ENCODE data around the gene CTNS.

CTNS gene

DNA sequence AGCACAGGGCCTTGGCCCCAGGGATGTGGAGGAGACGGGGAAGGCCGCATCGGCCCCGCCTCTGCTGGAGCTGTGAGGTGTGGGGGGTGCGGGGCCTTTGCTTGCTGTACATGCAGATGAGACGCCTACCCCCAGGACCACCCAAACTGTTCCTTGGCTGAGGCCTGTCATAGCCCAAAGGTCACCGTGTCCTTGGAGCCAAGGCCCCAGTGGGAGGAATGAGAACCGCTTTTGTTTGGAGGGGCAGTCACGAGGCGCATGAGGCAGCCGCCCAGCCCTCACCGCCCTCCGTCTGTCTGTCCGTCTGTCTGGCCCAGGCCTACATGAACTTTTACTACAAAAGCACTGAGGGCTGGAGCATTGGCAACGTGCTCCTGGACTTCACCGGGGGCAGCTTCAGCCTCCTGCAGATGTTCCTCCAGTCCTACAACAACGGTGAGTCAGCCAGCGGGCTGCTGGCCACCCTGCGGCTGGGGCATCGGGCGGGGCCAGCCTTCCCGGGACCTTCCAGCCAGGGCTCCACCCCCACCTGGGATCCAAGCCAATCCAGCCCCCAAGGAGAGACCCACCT, 23.1 kb downstream of the CTNS start:
- DNase-seq = no peak

- no peak for DNase-seq
These were observed 23.8 kb downstream of the CTNS start for GRCh38 chr17:3660311-3660891.

- no peak for DNase-seq
These were observed 26.8 kb downstream of the CTNS start for GRCh38 chr17:3663102-3664011.

- DNase-seq = no peak
These were observed 29.3 kb downstream of the CTNS start for GRCh38 chr17:3665834-3666233.

GRCh38 chr17:3666516-3666915, 30.0 kb downstream of the CTNS start:
- DNase-seq = no peak

GRCh38 chr17:3667366-3668278, 31.1 kb downstream of the CTNS start:
- no peak for DNase-seq

DNA sequence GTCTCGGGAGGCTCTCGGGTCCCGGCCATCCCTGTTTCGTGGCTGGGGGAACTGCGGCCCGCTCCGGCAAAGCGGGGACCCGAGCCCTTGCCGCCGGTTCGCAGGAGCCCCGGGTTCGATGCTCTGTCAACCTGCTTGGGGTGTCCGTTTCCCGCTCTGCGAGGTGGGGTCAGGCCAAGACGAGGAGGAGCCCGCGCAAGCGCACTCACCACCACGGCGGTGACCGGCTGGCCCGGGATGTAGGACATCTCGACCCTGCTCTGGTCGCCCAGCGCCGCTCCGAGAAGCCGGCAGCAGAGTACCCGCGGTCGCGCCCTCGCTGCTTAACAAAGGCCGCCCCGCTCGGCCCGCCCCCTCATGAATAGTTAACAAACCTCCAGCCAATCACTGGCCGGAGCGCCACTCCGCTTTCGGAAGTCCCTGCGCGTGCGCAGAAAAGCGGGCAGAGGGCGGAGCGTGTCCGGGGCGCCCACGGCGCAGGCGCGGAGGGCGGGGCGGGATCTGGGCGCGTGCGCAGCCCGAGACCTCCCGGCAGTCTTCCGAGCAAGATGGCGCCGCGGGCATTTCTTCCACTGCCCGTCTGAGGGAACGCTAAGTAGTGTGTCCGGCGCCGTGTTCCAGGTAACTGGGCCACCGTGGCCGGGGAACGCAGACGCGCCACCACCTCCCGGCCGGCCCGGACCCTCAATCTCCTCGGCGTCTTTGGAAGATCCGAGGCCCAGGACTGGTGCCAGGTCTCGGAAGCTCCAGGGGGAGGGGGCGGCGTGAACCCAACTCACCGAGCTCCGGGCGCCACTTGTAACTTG, 31.9 kb downstream of the CTNS start, which contains the start of the genes EMC6 and TAX1BP3:
Gene EMC6 (plus strand): TSS at position 534 of the 806 bp plus-strand sequence. CDS start 335 bp downstream, outside the sequence.
Gene TAX1BP3 (minus strand): TSS at position 300 of the 806 bp plus-strand sequence. CDS start 52 bp downstream, at position 248.
- peak; percentile 96 for DNase-seq

DNA sequence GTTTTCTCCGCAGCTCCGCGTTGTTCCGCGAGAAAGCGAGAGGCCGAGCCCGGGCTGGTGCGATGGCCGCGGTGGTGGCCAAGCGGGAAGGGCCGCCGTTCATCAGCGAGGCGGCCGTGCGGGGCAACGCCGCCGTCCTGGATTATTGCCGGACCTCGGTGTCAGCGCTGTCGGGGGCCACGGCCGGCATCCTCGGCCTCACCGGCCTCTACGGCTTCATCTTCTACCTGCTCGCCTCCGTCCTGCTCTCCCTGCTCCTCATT, 32.5 kb downstream of the CTNS start:
- DNase-seq = no peak

GRCh38 chr17:3669548-3669947, 33.0 kb downstream of the CTNS start:
- no peak for DNase-seq

GRCh38 chr17:3672571-3672970, 36.0 kb downstream of the CTNS start:
- no peak for DNase-seq

- no peak for DNase-seq
These were observed 39.3 kb downstream of the CTNS start for GRCh38 chr17:3675886-3676285.

DNA sequence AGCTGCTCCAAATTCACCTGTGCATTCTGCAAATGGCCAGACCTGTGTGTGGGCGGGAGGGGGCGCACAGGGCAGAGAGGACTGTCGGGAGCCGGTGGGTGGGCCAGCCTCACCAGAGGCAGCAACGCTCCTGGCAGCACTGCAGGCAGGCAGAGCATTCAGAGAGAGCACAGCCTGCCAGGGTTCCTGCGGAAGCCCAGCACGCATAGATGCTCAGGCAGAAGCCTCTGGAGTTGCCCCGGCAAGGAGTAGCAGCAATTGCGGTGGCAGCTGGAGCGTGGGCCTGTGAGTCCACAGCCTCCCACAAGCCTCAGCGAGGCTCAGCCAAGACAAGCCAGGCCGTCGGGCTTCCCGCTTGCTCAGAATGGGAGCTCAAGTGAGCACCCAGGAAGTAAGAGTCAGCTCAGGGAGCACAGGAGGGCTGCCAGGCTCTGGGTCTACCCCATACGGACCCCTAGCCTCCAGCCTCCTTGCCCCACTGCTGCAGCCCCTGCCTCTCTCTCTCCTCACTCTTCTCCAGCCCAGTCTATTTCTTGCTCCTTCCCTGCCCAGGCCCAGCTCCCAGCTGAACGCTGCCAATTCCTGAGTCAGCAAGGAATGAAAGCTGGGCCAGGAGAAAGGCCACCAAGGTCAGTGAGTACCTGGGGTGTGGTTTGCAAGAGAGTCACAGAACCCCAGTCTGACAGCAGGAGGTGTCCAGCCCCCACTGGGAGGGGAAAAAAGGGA, 41.7 kb downstream of the CTNS start:
- DNase-seq = no peak

GRCh38 chr17:3678821-3679530, 42.4 kb downstream of the CTNS start:
- DNase-seq = no peak

DNA sequence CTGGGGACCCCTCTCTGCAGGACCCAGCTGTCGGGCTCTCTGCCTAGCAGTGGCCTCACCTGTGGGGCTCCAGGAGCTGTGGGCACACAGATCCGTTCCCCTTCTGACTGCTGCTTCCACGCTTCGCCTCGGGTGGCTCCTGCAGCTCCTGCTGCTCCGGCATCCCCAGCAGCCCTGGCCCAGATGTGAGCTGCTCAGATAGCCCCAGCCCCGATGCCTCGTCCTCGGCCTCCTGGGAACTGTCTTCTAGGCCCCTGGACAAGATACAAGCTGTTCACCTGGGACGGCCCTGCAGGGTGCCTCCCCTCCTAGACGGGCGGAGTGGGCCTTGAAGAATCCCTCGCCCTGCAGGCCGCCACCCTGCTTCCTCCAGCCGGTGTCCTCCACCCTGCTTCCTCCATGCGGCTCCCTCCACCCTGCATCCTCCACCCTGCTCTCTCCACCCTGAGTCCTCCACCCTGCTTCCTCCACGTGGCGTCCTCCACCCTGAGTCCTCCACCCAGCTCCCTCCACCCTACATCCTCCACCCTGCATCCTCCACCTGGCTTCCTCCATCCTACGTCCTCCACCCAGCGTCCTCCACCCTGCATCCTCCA, 43.1 kb downstream of the CTNS start:
- no peak for DNase-seq

- DNase-seq = no peak
These were observed 44.5 kb downstream of the CTNS start for GRCh38 chr17:3681057-3681456.

GRCh38 chr17:3681565-3681964, 45.0 kb downstream of the CTNS start:
- no peak for DNase-seq

DNA sequence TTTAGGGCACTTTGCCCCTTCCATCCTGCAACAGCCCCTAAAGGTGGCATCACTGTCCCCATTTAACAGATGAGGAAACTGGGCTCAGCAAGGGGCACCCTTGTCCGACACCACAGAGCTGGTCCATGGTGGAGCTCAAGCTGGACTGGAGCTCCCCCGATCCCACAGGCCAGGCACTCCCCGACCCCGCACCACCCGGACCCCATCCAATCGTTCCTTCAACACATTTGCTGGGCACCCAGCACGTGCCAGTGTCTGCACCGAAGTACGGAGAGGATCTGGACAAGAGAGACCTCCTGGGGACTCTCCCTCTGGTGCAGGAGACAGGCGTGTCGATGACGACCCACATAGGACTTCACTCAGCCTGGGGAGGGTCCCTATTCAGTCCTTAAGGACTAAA, 45.5 kb downstream of the CTNS start:
- no peak for DNase-seq

DNA sequence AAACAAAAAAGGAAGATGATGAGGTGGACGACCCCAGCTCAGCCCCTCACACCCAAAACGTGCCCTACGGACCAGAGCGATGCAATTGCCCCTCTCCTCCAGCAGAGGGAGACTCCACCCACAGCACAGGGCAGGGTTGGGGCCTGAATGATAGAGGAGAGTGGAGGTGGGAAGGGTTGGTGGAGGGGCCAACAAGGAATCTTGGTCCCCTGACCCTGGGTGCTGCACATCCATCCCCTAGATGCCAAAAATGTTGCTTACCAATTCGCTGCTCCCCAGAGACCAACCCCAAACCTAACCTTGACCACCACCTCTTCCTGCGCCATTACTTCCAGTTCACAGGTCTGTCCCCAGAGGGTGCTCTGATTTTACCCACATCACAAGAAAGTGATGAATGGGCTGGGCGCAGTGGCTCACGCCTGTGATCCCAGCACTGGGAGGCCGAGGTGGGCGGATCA, 46.5 kb downstream of the CTNS start:
- no peak for DNase-seq

DNA sequence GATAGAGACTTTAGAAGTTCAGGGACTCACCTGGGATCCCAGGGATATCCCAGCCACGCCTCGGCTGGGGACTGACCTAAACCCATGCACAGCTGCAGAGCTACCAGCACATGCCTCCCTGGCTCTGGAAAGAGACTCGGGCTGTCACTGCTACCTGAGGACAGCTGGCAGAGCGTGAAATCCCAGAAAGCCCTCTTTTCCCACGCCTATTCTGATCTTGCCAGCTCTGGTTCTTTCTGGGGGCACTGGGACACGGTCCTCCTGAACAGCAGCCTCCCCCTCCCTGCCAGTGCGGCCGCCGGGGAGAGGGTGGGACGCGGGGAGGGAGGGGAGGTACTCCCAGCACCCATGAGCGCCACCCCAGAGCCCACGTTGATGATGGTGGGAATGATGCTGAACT, 48.6 kb downstream of the CTNS start:
- DNase-seq = no peak

GRCh38 chr17:3688027-3688553, 51.5 kb downstream of the CTNS start:
- no peak for DNase-seq
